ENCODE measurements around the gene DCLRE1C. TPM values are rescaled to one million over a fixed set of nuclear protein-coding genes. Genes with fewer than 3 reads are reported as not detected.

The DCLRE1C gene
- total and polyA plus RNA-seq, 2 of the 8 experiments (the other 6 are each of a cell fraction or from before 2014, with no cell fraction given) = 0.77 to 7.4 TPM

DNA sequence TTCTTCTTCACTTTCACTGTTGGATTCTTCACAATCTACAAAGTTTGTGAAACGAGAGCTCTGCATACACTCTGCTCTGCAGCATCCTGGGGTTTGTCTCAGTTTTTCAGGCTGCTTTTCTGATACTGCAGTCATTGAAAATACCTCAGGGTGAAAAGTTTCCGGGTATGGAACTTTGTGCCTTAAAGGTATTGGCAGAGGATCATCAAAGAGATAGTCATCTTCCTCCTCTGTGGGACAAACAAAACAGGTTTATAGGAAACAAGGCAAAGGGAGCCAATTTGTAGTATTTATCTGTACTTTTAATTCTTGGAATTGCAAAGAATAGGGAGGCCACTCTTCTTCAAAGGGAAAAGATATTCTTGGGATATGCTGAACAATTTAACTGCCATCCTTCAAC lies 44.8 kb downstream of the DCLRE1C start (continued):
- TF ChIP-seq, protein P1, sequence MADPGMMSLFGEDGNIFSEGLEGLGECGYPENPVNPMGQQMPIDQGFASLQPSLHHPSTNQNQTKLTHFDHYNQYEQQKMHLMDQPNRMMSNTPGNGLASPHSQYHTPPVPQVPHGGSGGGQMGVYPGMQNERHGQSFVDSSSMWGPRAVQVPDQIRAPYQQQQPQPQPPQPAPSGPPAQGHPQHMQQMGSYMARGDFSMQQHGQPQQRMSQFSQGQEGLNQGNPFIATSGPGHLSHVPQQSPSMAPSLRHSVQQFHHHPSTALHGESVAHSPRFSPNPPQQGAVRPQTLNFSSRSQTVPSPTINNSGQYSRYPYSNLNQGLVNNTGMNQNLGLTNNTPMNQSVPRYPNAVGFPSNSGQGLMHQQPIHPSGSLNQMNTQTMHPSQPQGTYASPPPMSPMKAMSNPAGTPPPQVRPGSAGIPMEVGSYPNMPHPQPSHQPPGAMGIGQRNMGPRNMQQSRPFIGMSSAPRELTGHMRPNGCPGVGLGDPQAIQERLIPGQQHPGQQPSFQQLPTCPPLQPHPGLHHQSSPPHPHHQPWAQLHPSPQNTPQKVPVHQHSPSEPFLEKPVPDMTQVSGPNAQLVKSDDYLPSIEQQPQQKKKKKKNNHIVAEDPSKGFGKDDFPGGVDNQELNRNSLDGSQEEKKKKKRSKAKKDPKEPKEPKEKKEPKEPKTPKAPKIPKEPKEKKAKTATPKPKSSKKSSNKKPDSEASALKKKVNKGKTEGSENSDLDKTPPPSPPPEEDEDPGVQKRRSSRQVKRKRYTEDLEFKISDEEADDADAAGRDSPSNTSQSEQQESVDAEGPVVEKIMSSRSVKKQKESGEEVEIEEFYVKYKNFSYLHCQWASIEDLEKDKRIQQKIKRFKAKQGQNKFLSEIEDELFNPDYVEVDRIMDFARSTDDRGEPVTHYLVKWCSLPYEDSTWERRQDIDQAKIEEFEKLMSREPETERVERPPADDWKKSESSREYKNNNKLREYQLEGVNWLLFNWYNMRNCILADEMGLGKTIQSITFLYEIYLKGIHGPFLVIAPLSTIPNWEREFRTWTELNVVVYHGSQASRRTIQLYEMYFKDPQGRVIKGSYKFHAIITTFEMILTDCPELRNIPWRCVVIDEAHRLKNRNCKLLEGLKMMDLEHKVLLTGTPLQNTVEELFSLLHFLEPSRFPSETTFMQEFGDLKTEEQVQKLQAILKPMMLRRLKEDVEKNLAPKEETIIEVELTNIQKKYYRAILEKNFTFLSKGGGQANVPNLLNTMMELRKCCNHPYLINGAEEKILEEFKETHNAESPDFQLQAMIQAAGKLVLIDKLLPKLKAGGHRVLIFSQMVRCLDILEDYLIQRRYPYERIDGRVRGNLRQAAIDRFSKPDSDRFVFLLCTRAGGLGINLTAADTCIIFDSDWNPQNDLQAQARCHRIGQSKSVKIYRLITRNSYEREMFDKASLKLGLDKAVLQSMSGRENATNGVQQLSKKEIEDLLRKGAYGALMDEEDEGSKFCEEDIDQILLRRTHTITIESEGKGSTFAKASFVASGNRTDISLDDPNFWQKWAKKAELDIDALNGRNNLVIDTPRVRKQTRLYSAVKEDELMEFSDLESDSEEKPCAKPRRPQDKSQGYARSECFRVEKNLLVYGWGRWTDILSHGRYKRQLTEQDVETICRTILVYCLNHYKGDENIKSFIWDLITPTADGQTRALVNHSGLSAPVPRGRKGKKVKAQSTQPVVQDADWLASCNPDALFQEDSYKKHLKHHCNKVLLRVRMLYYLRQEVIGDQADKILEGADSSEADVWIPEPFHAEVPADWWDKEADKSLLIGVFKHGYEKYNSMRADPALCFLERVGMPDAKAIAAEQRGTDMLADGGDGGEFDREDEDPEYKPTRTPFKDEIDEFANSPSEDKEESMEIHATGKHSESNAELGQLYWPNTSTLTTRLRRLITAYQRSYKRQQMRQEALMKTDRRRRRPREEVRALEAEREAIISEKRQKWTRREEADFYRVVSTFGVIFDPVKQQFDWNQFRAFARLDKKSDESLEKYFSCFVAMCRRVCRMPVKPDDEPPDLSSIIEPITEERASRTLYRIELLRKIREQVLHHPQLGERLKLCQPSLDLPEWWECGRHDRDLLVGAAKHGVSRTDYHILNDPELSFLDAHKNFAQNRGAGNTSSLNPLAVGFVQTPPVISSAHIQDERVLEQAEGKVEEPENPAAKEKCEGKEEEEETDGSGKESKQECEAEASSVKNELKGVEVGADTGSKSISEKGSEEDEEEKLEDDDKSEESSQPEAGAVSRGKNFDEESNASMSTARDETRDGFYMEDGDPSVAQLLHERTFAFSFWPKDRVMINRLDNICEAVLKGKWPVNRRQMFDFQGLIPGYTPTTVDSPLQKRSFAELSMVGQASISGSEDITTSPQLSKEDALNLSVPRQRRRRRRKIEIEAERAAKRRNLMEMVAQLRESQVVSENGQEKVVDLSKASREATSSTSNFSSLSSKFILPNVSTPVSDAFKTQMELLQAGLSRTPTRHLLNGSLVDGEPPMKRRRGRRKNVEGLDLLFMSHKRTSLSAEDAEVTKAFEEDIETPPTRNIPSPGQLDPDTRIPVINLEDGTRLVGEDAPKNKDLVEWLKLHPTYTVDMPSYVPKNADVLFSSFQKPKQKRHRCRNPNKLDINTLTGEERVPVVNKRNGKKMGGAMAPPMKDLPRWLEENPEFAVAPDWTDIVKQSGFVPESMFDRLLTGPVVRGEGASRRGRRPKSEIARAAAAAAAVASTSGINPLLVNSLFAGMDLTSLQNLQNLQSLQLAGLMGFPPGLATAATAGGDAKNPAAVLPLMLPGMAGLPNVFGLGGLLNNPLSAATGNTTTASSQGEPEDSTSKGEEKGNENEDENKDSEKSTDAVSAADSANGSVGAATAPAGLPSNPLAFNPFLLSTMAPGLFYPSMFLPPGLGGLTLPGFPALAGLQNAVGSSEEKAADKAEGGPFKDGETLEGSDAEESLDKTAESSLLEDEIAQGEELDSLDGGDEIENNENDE (IDR thresholded peaks at IDR 0.05; ENCODE audit: insufficient replicate concordance, low read length) = no peak
- TF ChIP-seq TAF1 (IDR thresholded peaks at IDR 0.05; ENCODE audit: low read depth, low read length) (no peak), TCF12 (IDR thresholded peaks at IDR 0.05; ENCODE audit: low read depth, low read length) (no peak), GABPA (IDR thresholded peaks at IDR 0.05; ENCODE audit: borderline replicate concordance, insufficient read depth, low read length) (no peak), CHD1 (IDR thresholded peaks at IDR 0.05; ENCODE audit: low read depth, low read length) (no peak), EGR1 (IDR thresholded peaks at IDR 0.05; ENCODE audit: borderline replicate concordance, low read depth, low read length) (no peak), POLR2A (IDR thresholded peaks at IDR 0.05; ENCODE audit: control extremely low read depth in 1 of 2, low read depth in 2 of 2, low read length in 2 of 2) (no peak), SP4 (IDR thresholded peaks at IDR 0.05; ENCODE audit: low read length) (no peak), TAF7 (optimal IDR thresholded peaks at IDR 0.05; ENCODE audit: borderline replicate concordance, low read depth, low read length) (no peak), RNF2 (IDR thresholded peaks at IDR 0.05; ENCODE audit: borderline replicate concordance, low read depth, low read length, missing control alignments, poor library complexity, severe bottlenecking) (no peak)

All from H1 (cell line).